HepG2 (cell line): ENCODE measurements around the gene FBXO10. TPM values are rescaled to one million over a fixed set of nuclear protein-coding genes. Genes with fewer than 3 reads are reported as not detected.

ENCODE experiments used
- CENPX ChIP-seq: sonication (generic); formaldehyde crosslinking; IDR thresholded peaks from 2 replicates; pipeline ENCODE4 v1.9.0; 2021; ENCODE audit warnings: mild to moderate bottlenecking, missing genetic modification reagents, moderate library complexity
- FOXK1 ChIP-seq: sonication (generic); formaldehyde crosslinking; IDR thresholded peaks from 2 replicates; pipeline ENCODE4 v1.4.0; 2020; ENCODE audit warnings: low read depth, missing genetic modification reagents, borderline replicate concordance
- KLF13 ChIP-seq: sonication (generic); formaldehyde crosslinking; IDR thresholded peaks from 2 replicates; pipeline ENCODE4 v1.4.0; 2020; ENCODE audit warnings: mild to moderate bottlenecking, missing genetic modification reagents
- KMT2B ChIP-seq: IDR thresholded peaks from 2 replicates; pipeline ENCODE4 v1.6.1; 2016; ENCODE audit warnings: missing genetic modification reagents, missing compliant biosample characterization
- NR0B2 ChIP-seq: sonication (generic); formaldehyde crosslinking; IDR thresholded peaks from 2 replicates; pipeline ENCODE4 v1.4.0; 2020; ENCODE audit warnings: mild to moderate bottlenecking, missing genetic modification reagents
- RFXANK ChIP-seq: IDR thresholded peaks from 2 replicates; pipeline ENCODE4 v1.6.1; 2016
- SAP130 ChIP-seq: IDR thresholded peaks from 2 replicates; pipeline ENCODE4 v1.6.1; 2016; ENCODE audit warnings: low read depth
- SATB2 ChIP-seq: sonication (generic); formaldehyde crosslinking; IDR thresholded peaks from 2 replicates; pipeline ENCODE4 v1.5.0; 2020; ENCODE audit warnings: missing genetic modification reagents
- TARDBP ChIP-seq: sonication (generic); formaldehyde crosslinking; IDR thresholded peaks from 2 replicates; pipeline ENCODE4 v1.8.0; 2022; ENCODE audit warnings: mild to moderate bottlenecking, missing genetic modification reagents
- ZFY ChIP-seq: sonication (generic); formaldehyde crosslinking; IDR thresholded peaks from 2 replicates; pipeline ENCODE4 v1.4.0; 2020; ENCODE audit warnings: missing genetic modification reagents
- ZMAT3 ChIP-seq: sonication (generic); formaldehyde crosslinking; conservative IDR thresholded peaks from 2 replicates; pipeline ENCODE4 v1.7.0; 2021; ENCODE audit warnings: missing genetic modification reagents
- ZNF225 ChIP-seq: sonication (generic); formaldehyde crosslinking; IDR thresholded peaks from 2 replicates; pipeline ENCODE4 v1.4.0; 2020; ENCODE audit warnings: mild to moderate bottlenecking, missing genetic modification reagents
- ZNF235 ChIP-seq: sonication (generic); formaldehyde crosslinking; IDR thresholded peaks from 2 replicates; pipeline ENCODE4 v1.8.1; 2023; ENCODE audit warnings: mild to moderate bottlenecking, missing genetic modification reagents, borderline replicate concordance
- ZNF430 ChIP-seq: sonication (generic); formaldehyde crosslinking; IDR thresholded peaks from 2 replicates; pipeline ENCODE4 v1.9.0; 2021; ENCODE audit warnings: mild to moderate bottlenecking, missing genetic modification reagents
- ZNF607 ChIP-seq: sonication (generic); formaldehyde crosslinking; IDR thresholded peaks from 2 replicates; pipeline ENCODE4 v1.5.1; 2020; ENCODE audit warnings: missing genetic modification reagents, mild to moderate bottlenecking, borderline replicate concordance
- ZSCAN30 ChIP-seq: sonication (generic); formaldehyde crosslinking; IDR thresholded peaks from 2 replicates; pipeline ENCODE4 v1.5.0; 2020; ENCODE audit warnings: mild to moderate bottlenecking, missing genetic modification reagents
- ZSCAN9 ChIP-seq: IDR thresholded peaks from 2 replicates; pipeline ENCODE4 v1.6.1; 2016; ENCODE audit warnings: borderline replicate concordance
- polyA plus RNA-seq, 8 experiments: library from polyadenylated mRNA; depleted of rRNA in 3 of 8; stranded (reverse) in 7 of 8; unstranded in 1 of 8; fragments of >200 nt; fragmentation: Illumina TruSeq in 4 of 8; extraction: Trizol in 4 of 8; gene quantifications; 2 replicates each; pipeline versions ENCODE4 v1.2.1 to v1.2.3, GENCODE V29; 2011 to 2016; ENCODE audit warnings: low read depth in 4 of 8, missing spikeins in 1 of 8, mixed read lengths in 1 of 8; ENCODE audit not compliant: insufficient read depth in 1 of 8
- total RNA-seq, 5 experiments: library from RNA; depleted of rRNA; stranded (reverse); fragments of >200 nt; fragmentation: Illumina TruSeq; extraction: Trizol; gene quantifications; 2 replicates each; pipeline ENCODE4 v1.2.3, GENCODE V29; 2016; ENCODE audit warnings: low read depth in 1 of 5
- TF ChIP-seq, protein P1 (sequence below): fragments of 450-650 bp; IDR thresholded peaks from 2 replicates; pipeline ENCODE4 v1.6.1; 2017
- TF ChIP-seq, protein P2 (sequence below): sonication (generic); formaldehyde crosslinking; IDR thresholded peaks from 2 replicates; pipeline ENCODE4 v1.4.0; 2020; ENCODE audit warnings: mild to moderate bottlenecking, missing genetic modification reagents, borderline replicate concordance
- TF ChIP-seq, protein P3 (sequence below), 2 experiments: sonication (generic) in 1 of 2; formaldehyde crosslinking in 1 of 2; IDR thresholded peaks; 2 replicates each; pipeline versions ENCODE4 v1.4.0 to v1.6.1; 2018 to 2020; ENCODE audit warnings: missing genetic modification reagents in 2 of 2, borderline replicate concordance in 1 of 2, low read depth in 1 of 2, mild to moderate bottlenecking in 1 of 2, missing biosample characterization in 1 of 2

FBXO10 gene
- total and polyA plus RNA-seq, 2 of the 13 experiments (the other 11 are each of a cell fraction or from before 2014, with no cell fraction given): 3.1 to 5.1 TPM

DNA sequence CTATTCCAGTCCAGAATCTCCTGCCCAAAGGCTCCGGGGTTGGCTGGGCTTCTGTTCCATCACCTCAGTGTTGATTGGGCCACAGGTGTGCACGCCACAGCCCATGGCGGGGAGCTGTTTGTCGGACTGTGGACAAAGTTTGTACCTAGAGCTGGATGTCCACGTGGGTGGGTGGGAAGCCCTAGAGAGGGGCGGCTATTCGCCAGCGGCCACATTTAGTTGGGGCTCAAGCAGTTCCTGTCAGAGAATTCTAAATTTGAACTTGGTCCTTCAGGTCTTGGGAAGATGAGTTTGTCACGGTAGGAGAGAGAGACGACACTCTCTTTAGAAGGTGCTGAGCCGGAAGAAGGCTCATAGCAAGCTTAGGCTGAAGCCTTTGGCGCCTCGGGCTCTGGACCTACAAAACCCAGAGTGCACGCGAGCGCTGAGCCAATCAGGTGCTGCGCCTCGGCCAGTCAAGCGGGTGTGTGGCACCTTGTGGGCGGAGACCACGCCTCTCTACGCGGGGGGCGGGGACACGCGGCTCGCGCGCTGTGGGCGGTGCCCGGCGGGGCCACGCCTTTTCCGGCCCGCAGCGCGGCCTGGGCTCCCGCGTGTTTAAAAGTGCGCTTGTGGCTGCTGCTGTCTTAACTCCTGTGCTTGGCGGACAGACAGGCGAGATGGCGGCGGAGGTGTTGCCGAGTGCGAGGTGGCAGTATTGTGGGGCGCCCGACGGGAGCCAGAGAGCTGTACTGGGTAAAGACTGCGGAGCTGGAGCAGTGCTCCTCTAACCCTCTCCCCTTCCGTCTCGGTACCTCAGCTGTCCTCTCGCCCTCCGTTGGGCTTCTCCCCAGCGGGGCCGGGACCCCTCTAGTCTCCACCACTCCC, 90.6 kb downstream of the FBXO10 start, which contains the start of gene POLR1E (continued):
- TF ChIP-seq ZFY (CRISPR knock-in tag) (peak; percentile 84), ZSCAN9 (CRISPR knock-in tag) (peak; percentile 12), ZNF225 (CRISPR knock-in tag) (no peak), SATB2 (CRISPR knock-in tag) (no peak), KMT2B (peak; percentile 58; the same call in 1 of the 2 replicates), KLF13 (CRISPR knock-in tag) (no peak), ZMAT3 (CRISPR knock-in tag) (peak; percentile 92), ZNF235 (CRISPR knock-in tag) (0 out of 2 replicates have a peak, but pooled peaks have one; percentile 77), ZNF607 (CRISPR knock-in tag) (0 out of 2 replicates have a peak, but pooled peaks have one; percentile 8), CENPX (CRISPR knock-in tag) (no peak), ZNF430 (CRISPR knock-in tag) (peak; percentile 84), FOXK1 (CRISPR knock-in tag) (peak; percentile 15; the same call in 1 of the 2 replicates), NR0B2 (peak; percentile 88), SAP130 (CRISPR knock-in tag) (peak; percentile 96), TARDBP (CRISPR knock-in tag) (peak; percentile 74; the same call in 1 of the 2 replicates), RFXANK (CRISPR knock-in tag) (0 out of 2 replicates have a peak, but pooled peaks have one; percentile 4), ZSCAN30 (CRISPR knock-in tag) (no peak)
- TF ChIP-seq, protein P1, sequence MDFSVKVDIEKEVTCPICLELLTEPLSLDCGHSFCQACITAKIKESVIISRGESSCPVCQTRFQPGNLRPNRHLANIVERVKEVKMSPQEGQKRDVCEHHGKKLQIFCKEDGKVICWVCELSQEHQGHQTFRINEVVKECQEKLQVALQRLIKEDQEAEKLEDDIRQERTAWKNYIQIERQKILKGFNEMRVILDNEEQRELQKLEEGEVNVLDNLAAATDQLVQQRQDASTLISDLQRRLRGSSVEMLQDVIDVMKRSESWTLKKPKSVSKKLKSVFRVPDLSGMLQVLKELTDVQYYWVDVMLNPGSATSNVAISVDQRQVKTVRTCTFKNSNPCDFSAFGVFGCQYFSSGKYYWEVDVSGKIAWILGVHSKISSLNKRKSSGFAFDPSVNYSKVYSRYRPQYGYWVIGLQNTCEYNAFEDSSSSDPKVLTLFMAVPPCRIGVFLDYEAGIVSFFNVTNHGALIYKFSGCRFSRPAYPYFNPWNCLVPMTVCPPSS: no peak
- TF ChIP-seq, protein P2, sequence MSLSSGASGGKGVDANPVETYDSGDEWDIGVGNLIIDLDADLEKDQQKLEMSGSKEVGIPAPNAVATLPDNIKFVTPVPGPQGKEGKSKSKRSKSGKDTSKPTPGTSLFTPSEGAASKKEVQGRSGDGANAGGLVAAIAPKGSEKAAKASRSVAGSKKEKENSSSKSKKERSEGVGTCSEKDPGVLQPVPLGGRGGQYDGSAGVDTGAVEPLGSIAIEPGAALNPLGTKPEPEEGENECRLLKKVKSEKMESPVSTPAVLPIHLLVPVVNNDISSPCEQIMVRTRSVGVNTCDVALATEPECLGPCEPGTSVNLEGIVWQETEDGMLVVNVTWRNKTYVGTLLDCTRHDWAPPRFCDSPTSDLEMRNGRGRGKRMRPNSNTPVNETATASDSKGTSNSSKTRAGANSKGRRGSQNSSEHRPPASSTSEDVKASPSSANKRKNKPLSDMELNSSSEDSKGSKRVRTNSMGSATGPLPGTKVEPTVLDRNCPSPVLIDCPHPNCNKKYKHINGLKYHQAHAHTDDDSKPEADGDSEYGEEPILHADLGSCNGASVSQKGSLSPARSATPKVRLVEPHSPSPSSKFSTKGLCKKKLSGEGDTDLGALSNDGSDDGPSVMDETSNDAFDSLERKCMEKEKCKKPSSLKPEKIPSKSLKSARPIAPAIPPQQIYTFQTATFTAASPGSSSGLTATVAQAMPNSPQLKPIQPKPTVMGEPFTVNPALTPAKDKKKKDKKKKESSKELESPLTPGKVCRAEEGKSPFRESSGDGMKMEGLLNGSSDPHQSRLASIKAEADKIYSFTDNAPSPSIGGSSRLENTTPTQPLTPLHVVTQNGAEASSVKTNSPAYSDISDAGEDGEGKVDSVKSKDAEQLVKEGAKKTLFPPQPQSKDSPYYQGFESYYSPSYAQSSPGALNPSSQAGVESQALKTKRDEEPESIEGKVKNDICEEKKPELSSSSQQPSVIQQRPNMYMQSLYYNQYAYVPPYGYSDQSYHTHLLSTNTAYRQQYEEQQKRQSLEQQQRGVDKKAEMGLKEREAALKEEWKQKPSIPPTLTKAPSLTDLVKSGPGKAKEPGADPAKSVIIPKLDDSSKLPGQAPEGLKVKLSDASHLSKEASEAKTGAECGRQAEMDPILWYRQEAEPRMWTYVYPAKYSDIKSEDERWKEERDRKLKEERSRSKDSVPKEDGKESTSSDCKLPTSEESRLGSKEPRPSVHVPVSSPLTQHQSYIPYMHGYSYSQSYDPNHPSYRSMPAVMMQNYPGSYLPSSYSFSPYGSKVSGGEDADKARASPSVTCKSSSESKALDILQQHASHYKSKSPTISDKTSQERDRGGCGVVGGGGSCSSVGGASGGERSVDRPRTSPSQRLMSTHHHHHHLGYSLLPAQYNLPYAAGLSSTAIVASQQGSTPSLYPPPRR (CRISPR knock-in tag): peak; percentile 27; the same call in 1 of the 2 replicates
- TF ChIP-seq, protein P3, sequence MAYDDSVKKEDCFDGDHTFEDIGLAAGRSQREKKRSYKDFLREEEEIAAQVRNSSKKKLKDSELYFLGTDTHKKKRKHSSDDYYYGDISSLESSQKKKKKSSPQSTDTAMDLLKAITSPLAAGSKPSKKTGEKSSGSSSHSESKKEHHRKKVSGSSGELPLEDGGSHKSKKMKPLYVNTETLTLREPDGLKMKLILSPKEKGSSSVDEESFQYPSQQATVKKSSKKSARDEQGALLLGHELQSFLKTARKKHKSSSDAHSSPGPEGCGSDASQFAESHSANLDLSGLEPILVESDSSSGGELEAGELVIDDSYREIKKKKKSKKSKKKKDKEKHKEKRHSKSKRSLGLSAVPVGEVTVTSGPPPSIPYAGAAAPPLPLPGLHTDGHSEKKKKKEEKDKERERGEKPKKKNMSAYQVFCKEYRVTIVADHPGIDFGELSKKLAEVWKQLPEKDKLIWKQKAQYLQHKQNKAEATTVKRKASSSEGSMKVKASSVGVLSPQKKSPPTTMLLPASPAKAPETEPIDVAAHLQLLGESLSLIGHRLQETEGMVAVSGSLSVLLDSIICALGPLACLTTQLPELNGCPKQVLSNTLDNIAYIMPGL (CRISPR knock-in tag; IDR thresholded peaks at IDR 0.05; ENCODE audit: borderline replicate concordance in 1 of 2, low read depth in 1 of 2): peak; percentile 64 to 84; a peak in 3 of 4 replicates
